GM19238 (cell line): ENCODE measurements around the gene CAD.

Experiments
- DNase-seq: peaks from one replicate; pipeline ENCODE4 v3.0.0; 2011; ENCODE audit warnings: low spot score; ENCODE audit not compliant: insufficient read length

The CAD gene

DNA sequence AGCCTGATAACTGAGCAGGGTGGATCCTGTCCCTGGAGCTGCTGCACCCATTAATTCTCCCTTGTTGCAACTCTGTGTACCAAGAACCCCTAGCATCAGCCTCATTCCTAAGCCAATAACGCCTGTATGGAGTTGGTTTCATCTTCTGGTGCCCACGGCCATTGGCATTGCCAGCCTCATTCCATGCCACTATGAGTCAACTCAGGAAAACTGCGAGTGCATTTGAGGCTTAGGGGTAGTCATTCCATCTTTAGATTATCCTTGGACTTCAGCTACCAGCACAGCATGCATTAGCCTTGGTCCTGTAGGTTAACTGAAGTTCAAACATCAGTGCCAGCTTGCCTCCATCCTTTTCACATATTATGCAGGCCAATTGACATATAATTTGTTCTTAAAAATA lies 63.7 kb downstream of the CAD start:
- DNase-seq, result no peak

DNA sequence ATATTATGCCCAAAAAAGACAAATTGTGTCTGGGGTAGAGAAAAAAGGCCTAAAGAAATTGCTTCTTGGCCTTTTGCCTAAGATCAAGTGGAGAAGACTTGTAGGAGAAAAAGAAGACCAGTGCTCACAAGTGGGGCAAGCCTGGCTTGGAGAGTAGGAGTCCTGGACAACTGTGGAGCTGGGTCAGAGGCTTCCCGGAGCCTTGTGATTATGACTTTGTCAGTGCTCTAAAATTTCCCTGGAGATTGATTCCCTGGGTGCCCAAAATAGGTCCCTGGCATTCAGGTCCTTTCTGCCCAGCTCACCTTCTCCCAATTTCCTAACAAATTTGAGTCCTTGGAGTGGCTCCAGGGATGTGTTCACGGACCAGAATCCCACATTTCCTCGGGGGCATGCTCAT lies 64.3 kb downstream of the CAD start:
- no peak for DNase-seq

- DNase-seq, result no peak
These were observed 64.8 kb downstream of the CAD start, which contains the start of gene TRIM54 for GRCh38 chr2:27281855-27282559. TSS of gene TRIM54 (plus strand) at chr2:27282429. CDS start at chr2:27282732, 303 bp downstream.

DNA sequence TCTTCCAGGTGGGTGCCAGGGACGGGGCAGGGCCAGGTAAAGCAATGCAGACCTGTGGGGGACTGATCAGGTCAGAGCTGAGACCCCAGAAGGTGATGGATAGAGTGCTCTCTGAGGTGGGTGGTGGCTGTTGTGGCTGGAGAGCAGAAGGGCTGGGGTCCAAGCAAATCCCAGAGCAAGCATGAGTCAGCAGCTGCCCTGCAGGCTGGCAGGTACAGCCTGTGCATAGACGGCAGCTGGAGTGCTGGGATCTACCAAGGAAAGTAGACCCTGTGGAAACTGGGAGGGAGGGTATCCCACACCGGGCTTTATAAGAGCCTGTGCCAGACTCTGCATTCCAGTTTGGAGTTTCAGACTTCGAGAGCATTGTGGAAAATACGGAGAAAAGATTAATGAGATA lies 65.7 kb downstream of the CAD start:
- no peak for DNase-seq

DNA sequence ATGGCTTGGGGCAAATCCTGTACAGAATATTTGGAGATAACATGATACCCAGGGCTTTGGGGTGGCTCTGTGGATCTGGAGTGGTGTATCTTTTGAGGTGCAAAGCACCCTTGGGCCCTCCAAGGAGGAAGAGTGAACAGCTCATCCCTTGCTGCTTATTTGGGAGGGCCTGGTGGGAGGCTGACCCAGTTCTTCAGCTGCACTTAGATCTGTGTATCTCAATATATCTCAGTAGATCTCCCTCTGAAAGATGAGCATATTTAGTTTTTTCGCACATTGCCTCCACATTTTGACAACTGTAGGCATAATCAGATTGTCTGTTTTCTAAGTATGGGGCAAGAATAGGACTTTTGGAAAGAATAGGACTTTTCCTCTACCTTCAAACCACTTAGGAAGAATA lies 67.8 kb downstream of the CAD start:
- no peak for DNase-seq

GRCh38 chr2:27285481-27285880 lies 68.3 kb downstream of the CAD start:
- no peak for DNase-seq

DNA sequence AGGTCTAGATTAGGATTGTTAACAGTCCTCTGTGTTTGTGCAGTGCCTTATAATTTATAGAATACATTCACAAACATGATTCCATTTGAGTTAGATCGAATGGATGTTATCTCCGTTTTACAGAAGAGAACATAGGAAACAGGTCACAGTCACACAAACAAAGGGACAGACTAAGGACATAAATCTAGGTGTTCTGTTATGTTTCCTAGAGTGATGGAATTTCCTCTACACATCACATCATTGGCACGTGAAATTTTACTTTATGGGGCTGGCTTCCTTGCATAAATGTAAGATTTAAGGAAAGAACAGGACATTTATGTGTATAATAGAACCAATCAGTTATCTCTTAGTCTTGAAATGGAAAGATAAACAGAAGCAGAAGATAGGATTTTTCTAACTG lies 71.4 kb downstream of the CAD start:
- no peak for DNase-seq

GRCh38 chr2:27290549-27290948 lies 73.4 kb downstream of the CAD start:
- DNase-seq, result no peak

GRCh38 chr2:27291865-27292264 lies 74.7 kb downstream of the CAD start:
- DNase-seq, result no peak
